ENCODE results near the gene SLC29A2.
"Not testable (repeated sequence)": the region's sequence is repeated elsewhere in the genome, so short reads cannot be mapped to it uniquely, and the experiment has no call there.

Gene SLC29A2

GRCh38 chr11:66320289-66320688, 51.3 kb downstream of the SLC29A2 start:
- not testable (repeated sequence) for DNase-seq (ENCODE audit: low spot score)

- no peak for DNase-seq (ENCODE audit: low spot score)
These were observed 53.0 kb downstream of the SLC29A2 start for GRCh38 chr11:66318600-66318970.

- peak; percentile 89 for DNase-seq (ENCODE audit: low spot score)
These were observed 53.6 kb downstream of the SLC29A2 start for GRCh38 chr11:66317723-66318599.

- DNase-seq (ENCODE audit: low spot score) = peak; percentile 80
These were observed 54.2 kb downstream of the SLC29A2 start for GRCh38 chr11:66317322-66317722.

DNA sequence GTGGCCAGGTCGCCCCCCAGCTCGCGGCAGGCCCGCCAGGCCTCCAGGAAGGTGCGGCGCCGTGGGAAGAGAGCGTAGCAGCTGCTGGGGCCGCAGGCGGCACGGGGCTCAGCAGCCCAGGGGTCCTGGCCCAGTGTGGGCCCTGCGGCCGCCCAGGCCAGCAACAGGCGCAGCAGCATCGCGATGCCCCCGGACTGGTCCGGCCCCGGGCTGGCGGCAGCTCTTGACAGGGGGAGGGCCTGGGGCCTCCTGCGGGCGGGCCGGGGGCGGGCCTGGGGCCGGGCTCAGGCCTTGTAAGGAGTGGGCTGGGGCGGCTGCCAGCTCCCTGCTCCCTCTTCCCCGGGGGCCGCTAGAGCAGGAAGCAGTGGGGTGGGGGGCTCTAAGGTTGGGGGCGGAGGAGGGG, 54.7 kb downstream of the SLC29A2 start, which contains the start of gene CD248:
CD248 (minus strand) TSS at position 196 of the 403 bp plus-strand sequence; CDS start at position 179, 17 bp downstream.
- DNase-seq (ENCODE audit: low spot score) = peak; percentile 78

GRCh38 chr11:66315921-66316811, 55.4 kb downstream of the SLC29A2 start:
- DNase-seq (ENCODE audit: low spot score) = no peak

- DNase-seq (ENCODE audit: low spot score) = no peak
These were observed 56.1 kb downstream of the SLC29A2 start for GRCh38 chr11:66315498-66315885.

DNA sequence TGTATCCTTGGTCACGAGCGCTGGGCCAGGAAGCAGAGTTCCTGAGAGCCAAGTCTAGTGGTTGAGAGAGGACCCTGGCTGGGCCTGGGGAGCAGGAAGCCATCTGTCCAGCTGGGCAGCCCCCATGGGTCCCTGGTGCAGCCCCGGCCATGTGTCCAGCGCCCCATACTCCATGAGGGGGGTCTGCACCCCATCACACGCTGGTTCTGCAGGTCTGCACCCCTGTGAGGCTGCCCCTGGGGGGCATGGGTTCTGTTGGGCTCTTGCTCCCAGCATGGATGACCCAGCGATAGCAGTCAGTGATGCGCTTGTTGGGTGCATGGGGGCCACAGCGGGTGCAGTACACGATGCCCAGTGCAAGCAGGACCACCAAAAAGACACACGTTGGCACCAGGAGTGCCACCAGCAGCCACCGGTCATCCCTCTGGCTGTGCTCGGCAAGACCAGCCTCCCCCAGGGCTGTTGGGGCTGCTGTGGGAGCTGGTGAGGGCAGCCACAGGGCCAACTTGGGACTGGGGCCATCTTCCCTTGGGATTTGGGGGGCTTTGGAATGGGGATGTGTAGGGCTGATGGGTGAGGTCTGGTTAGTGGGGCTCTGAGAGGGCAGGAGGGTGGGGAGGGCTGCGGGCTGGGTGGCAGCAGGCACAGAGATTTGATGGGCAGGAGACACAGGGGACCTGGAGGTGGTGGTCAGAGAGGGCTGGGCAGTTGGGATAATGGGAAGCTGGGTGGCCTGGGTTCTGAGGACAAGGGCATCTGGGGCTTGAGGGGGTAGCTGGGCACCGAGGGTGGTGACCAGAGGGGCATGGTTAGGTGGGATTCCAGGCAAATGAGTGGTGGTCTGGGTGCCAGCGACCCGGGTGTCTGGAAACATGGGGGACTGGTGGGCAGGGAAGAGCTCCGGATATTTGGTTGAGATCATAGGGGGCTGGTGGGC, 56.7 kb downstream of the SLC29A2 start:
- DNase-seq (ENCODE audit: low spot score) = no peak

DNA sequence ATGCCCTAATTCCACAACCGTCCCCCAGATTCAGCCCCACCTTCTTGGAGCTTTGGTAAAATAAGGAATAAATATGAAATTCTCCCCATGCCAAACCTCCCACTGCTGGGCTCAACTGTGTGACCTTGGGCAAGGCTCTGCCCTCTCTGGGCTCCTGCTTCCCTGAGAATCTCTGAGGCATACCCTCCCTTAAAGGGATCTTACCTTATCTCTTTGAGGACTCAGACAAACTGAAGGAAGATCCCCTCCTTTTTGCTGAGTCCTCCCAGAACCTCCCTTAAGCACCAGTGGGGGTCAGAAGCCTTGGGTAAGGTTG, 57.4 kb downstream of the SLC29A2 start:
- DNase-seq (ENCODE audit: low spot score) = no peak

- peak; percentile 96 for DNase-seq (ENCODE audit: low spot score)
These were observed 58.0 kb downstream of the SLC29A2 start for GRCh38 chr11:66313321-66314185.

GRCh38 chr11:66312549-66313320, 58.8 kb downstream of the SLC29A2 start:
- peak; percentile 99 for DNase-seq (ENCODE audit: low spot score)

Small RNA genes lying within 50 kb of the gene (small RNA-seq; reads per million reads assigned to genes)
- gene RF00017 (0 reads per million in 2 experiments), gene RNU1-84P (0.08 to 0.22 reads per million in 2 experiments)
